Chondrocyte (in vitro differentiated cells): ENCODE measurements around the gene LTO1. TPM values are rescaled to one million over a fixed set of nuclear protein-coding genes. Genes with fewer than 3 reads are reported as not detected.

Source experiments
- DNase-seq: peaks from one replicate; pipeline ENCODE4 v3.0.0; 2021; ENCODE audit warnings: mixed read lengths, low spot score
- H3K27ac Mint-ChIP-seq: one replicate; pipeline ENCODE4 v1.8.0; 2021; ENCODE audit warnings: mild to moderate bottlenecking, moderate library complexity, mixed read lengths; ENCODE audit not compliant: unreplicated experiment
- H3K27me3 Mint-ChIP-seq: 2 replicates; pipeline ENCODE4 v1.8.0; 2021; ENCODE audit warnings: low read depth, mixed read lengths
- H3K36me3 Mint-ChIP-seq: 2 replicates; pipeline ENCODE4 v1.8.0; 2021; ENCODE audit warnings: low read depth, mixed read lengths
- H3K4me1 Mint-ChIP-seq: 2 replicates; pipeline ENCODE4 v1.8.0; 2021; ENCODE audit warnings: low read depth, mild to moderate bottlenecking, mixed read lengths
- H3K4me3 Mint-ChIP-seq: one replicate; pipeline ENCODE4 v1.8.0; 2021; ENCODE audit warnings: mild to moderate bottlenecking, moderate library complexity, mixed read lengths; ENCODE audit not compliant: unreplicated experiment
- H3K9me3 Mint-ChIP-seq: 2 replicates; pipeline ENCODE4 v1.8.0; 2021; ENCODE audit warnings: low read depth, mixed read lengths
- total RNA-seq: library from RNA; stranded (reverse); gene quantifications from 3 replicates; pipeline ENCODE4 v1.2.1, GENCODE V29; 2021
- TF ChIP-seq, protein P1 (sequence below): fragments of 200-600 bp; sonication (generic); IDR thresholded peaks from 2 replicates; pipeline ENCODE4 v1.5.0; 2021; ENCODE audit warnings: antibody characterized with exemption, mild to moderate bottlenecking, moderate library complexity

Gene LTO1
- total RNA-seq, 1 donor from 2014 or later, result 16.2 TPM

DNA sequence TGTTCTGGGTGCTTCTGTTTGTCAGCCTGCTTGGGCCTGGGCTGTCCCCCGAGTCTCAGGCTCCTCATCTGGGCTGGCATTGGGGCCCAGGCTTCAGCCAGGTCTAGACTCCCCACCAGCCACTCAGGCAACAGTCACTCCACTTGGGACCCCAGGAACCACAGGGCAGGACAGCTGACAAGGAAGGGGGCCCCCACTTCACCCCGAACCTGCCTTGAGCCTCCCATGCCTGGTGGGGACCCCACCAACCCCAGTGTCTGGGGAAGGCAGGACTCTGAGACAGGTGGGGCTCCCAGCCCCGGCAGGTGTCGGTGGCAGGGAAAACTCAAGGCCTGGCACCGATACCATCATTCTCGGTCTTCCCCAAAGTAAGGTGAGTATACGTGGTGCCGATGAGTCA, 11.7 kb upstream of the LTO1 start:
- H3K36me3 Mint-ChIP-seq, result peaks cover 2% of the 10 kb centered on the region
- no peak overlapping the region for H3K4me3 Mint-ChIP-seq
- no peak overlapping the region for H3K27ac Mint-ChIP-seq
- H3K4me1 Mint-ChIP-seq, result peaks cover 5% of the 10 kb centered on the region
- TF ChIP-seq, protein P1, sequence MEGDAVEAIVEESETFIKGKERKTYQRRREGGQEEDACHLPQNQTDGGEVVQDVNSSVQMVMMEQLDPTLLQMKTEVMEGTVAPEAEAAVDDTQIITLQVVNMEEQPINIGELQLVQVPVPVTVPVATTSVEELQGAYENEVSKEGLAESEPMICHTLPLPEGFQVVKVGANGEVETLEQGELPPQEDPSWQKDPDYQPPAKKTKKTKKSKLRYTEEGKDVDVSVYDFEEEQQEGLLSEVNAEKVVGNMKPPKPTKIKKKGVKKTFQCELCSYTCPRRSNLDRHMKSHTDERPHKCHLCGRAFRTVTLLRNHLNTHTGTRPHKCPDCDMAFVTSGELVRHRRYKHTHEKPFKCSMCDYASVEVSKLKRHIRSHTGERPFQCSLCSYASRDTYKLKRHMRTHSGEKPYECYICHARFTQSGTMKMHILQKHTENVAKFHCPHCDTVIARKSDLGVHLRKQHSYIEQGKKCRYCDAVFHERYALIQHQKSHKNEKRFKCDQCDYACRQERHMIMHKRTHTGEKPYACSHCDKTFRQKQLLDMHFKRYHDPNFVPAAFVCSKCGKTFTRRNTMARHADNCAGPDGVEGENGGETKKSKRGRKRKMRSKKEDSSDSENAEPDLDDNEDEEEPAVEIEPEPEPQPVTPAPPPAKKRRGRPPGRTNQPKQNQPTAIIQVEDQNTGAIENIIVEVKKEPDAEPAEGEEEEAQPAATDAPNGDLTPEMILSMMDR, result no peak
- no peaks in the 10 kb centered on the region for H3K27me3 Mint-ChIP-seq
- H3K9me3 Mint-ChIP-seq, result peaks cover 3% of the 10 kb centered on the region
- no peak for DNase-seq

DNA sequence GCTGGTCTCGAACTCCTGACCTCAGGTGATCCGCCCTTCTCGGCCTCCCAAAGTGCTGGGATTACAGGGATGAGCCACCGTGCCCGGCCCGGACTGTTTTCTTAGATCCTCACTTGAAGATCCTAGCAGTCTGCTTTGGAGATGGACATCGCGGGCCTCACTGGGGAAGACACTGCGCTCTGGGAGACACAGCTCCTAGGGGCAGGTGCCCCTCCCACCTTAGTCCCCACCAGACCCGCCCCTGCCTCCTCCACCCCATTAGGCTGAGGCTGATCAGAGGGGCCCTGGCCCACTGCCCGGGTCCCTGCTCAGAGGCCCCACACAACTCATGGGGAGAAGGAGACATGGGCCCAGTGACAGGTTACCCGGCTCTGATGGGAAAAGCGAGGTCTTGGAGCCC, 11.3 kb upstream of the LTO1 start:
- no peak overlapping the region for H3K27ac Mint-ChIP-seq
- no peak overlapping the region for H3K4me3 Mint-ChIP-seq
- TF ChIP-seq, protein P1, result no peak
- peaks cover 5% of the 10 kb centered on the region for H3K4me1 Mint-ChIP-seq
- no peaks in the 10 kb centered on the region for H3K9me3 Mint-ChIP-seq
- no peaks in the 10 kb centered on the region for H3K27me3 Mint-ChIP-seq
- DNase-seq, result no peak
- H3K36me3 Mint-ChIP-seq, result no peaks in the 10 kb centered on the region

DNA sequence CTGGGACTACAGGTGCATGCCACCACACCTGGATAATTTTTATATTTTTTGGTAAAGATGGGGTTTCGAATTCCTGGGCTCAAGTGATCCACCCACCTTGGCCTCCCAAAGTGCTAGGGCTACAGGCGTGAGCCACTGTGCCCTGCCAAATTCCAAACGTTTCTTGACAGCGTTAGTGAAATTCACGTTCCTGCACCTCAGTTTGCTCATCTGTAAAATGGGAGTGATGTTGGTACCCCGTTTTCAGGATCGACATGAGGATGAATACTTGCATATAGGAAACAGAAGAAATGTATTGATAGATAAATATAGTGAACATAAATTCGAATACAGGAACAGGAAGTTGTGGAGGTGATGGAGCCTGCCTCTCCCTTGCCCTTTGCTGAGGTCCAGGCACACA, 10.2 kb upstream of the LTO1 start:
- H3K9me3 Mint-ChIP-seq, result no peaks in the 10 kb centered on the region
- peaks cover 5% of the 10 kb centered on the region for H3K4me1 Mint-ChIP-seq
- H3K4me3 Mint-ChIP-seq, result no peak overlapping the region
- H3K27ac Mint-ChIP-seq, result no peak overlapping the region
- DNase-seq, result no peak
- no peaks in the 10 kb centered on the region for H3K36me3 Mint-ChIP-seq
- no peaks in the 10 kb centered on the region for H3K27me3 Mint-ChIP-seq
- TF ChIP-seq, protein P1, result no peak

DNA sequence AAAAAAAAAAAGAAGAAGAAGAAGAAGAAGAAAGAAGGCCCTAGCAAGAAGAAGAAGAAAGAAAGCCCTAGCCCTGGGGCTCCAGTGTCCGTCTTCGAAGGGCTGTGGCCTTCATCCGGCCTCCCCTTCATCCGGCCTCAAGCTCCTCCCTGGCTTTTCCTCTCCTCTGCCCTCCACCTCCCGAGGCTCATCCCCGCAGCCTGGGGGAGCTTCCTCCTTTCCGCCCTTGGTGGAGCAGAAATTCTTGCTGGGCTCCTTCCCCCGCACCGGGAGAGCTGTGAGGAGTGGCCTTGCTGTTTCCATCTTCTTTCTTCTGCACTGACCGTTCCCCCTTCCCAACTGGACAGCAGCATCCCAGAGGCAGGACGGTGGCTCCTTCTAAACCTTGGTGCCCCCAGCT, 9.5 kb upstream of the LTO1 start:
- no peaks in the 10 kb centered on the region for H3K27me3 Mint-ChIP-seq
- H3K9me3 Mint-ChIP-seq, result no peaks in the 10 kb centered on the region
- DNase-seq, result no peak
- H3K36me3 Mint-ChIP-seq, result no peaks in the 10 kb centered on the region
- no peak overlapping the region for H3K27ac Mint-ChIP-seq
- peaks cover 5% of the 10 kb centered on the region for H3K4me1 Mint-ChIP-seq
- H3K4me3 Mint-ChIP-seq, result no peak overlapping the region
- TF ChIP-seq, protein P1, result no peak

GRCh38 chr11:69683764-69684333, 8.7 kb upstream of the LTO1 start:
- peaks cover 5% of the 10 kb centered on the region for H3K4me1 Mint-ChIP-seq
- H3K9me3 Mint-ChIP-seq, result no peaks in the 10 kb centered on the region
- H3K27me3 Mint-ChIP-seq, result no peaks in the 10 kb centered on the region
- H3K4me3 Mint-ChIP-seq, result no peak overlapping the region
- no peaks in the 10 kb centered on the region for H3K36me3 Mint-ChIP-seq
- TF ChIP-seq, protein P1, result peak; percentile 63
- no peak for DNase-seq
- no peak overlapping the region for H3K27ac Mint-ChIP-seq
